MCF 10A (cell line): Measurements from ENCODE around the gene PSMD9. TPM values are rescaled to one million over a fixed set of nuclear protein-coding genes. Genes with fewer than 3 reads are reported as not detected.

Experiments
- BruUV-seq: library from RNA; stranded (reverse); fragments of 400-500 nt; replicated peaks from 2 replicates; lab custom pipeline; 2021; lab: Mats Ljungman, UMichigan
- CTCF ChIA-PET: fragments of 300-600 bp; sonication (Branson Sonifier 250); formaldehyde crosslinking; extraction: SDS; loops from one replicate; lab custom pipeline; 2021; ENCODE audit warnings: antibody characterized with exemption, inconsistent platforms; lab: Yijun Ruan, JAX
- POLR2A ChIA-PET: fragments of 300-600, 350-650 bp; sonication (Branson Sonifier 250); formaldehyde crosslinking; extraction: SDS; loops from one replicate; lab custom pipeline; 2020; ENCODE audit warnings: antibody characterized with exemption, inconsistent platforms; lab: Yijun Ruan, JAX
- DNase-seq: peaks from one replicate; pipeline ENCODE4 v3.0.0-alpha.2; 2018; ENCODE audit not compliant: unreplicated experiment
- H3K27ac Mint-ChIP-seq: one replicate; pipeline ENCODE4 v1.8.0; 2022; ENCODE audit warnings: mild to moderate bottlenecking, low read depth, mixed read lengths; ENCODE audit not compliant: unreplicated experiment
- H3K27me3 Mint-ChIP-seq: one replicate; pipeline ENCODE4 v1.8.0; 2022; ENCODE audit warnings: mixed read lengths; ENCODE audit not compliant: insufficient read depth, unreplicated experiment
- H3K36me3 Mint-ChIP-seq: one replicate; pipeline ENCODE4 v1.8.0; 2022; ENCODE audit warnings: mild to moderate bottlenecking, moderate library complexity, mixed read lengths; ENCODE audit not compliant: insufficient read depth, unreplicated experiment
- H3K4me1 Mint-ChIP-seq: one replicate; pipeline ENCODE4 v1.8.0; 2022; ENCODE audit warnings: mixed read lengths; ENCODE audit not compliant: insufficient read depth, unreplicated experiment
- H3K4me3 Mint-ChIP-seq: one replicate; pipeline ENCODE4 v1.8.0; 2022; ENCODE audit warnings: mild to moderate bottlenecking, moderate library complexity, mixed read lengths; ENCODE audit not compliant: unreplicated experiment
- H3K9me3 Mint-ChIP-seq: one replicate; pipeline ENCODE4 v1.8.0; 2022; ENCODE audit warnings: mixed read lengths; ENCODE audit not compliant: unreplicated experiment
- intact Hi-C: fragments of 100-400 bp; cut with micrococcal nuclease; formaldehyde crosslinking; loops from 2 replicates; pipeline ENCODE4 v1.14.1; 2022
- total RNA-seq: library from RNA; stranded (reverse); gene quantifications from 2 replicates; pipeline ENCODE4 v1.2.3, GENCODE V29; 2022
- TF ChIP-seq, protein P1 (sequence below): fragments of 200-600 bp; IDR thresholded peaks from one replicate; pipeline ENCODE4 v1.8.0; 2022; ENCODE audit warnings: antibody characterized with exemption, mild to moderate bottlenecking; ENCODE audit not compliant: unreplicated experiment

PSMD9 gene
- total RNA-seq, 1 experiment from 2014 or later = 96.3 TPM

DNA sequence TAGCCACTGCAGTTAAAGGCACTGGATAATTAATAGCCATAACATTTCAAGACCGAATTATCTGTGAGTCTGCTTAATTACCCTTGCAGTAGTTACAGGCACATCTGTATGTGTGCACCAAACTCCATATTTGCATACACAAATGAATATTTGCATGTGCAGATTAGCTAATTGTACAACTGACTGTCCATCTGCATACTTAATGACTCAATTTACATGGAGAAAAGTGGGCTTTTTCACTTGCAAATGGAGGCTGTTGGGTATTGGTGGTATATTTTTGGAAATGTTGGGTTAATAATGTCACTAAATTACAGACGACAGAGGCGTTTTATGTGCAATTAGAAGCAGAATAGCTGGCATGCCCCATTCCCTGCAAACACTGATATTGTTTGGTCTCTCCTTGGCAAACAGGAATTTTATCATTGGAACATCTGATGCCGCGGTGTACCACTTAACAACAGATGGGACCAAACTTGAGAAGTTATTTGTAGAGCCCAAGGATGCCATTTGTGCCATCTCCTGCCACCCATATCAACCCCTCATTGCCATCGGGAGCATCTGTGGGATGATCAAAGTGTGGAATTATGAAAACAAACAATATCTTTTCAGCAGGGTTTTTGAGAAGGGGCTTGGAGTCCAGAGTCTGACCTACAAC lies 69.4 kb downstream of the PSMD9 start:
- Mint-ChIP-seq H3K4me3 (no peak overlapping the region), H3K27ac (no peak overlapping the region), H3K36me3 (peaks cover 47% of the 10 kb centered on the region), H3K4me1 (no peaks in the 10 kb centered on the region), H3K9me3 (no peaks in the 10 kb centered on the region), H3K27me3 (no peaks in the 10 kb centered on the region)
- POLR2A ChIA-PET = interaction anchor here (1.2 to 2.0 kb wide), 3 partner anchors 8 to 42 kb away, joined by 3 to 7 read pairs (median 4); no protein-coding TSS in a partner anchor
- no TSS peak for BruUV-seq
- no peak for DNase-seq
- intact Hi-C loops = no loop called here
- CTCF ChIA-PET = interaction anchor here (0.6 kb wide), 2 partner anchors 21 to 98 kb away, joined by 3 read pairs; no protein-coding TSS in a partner anchor
- TF ChIP-seq, protein P1, sequence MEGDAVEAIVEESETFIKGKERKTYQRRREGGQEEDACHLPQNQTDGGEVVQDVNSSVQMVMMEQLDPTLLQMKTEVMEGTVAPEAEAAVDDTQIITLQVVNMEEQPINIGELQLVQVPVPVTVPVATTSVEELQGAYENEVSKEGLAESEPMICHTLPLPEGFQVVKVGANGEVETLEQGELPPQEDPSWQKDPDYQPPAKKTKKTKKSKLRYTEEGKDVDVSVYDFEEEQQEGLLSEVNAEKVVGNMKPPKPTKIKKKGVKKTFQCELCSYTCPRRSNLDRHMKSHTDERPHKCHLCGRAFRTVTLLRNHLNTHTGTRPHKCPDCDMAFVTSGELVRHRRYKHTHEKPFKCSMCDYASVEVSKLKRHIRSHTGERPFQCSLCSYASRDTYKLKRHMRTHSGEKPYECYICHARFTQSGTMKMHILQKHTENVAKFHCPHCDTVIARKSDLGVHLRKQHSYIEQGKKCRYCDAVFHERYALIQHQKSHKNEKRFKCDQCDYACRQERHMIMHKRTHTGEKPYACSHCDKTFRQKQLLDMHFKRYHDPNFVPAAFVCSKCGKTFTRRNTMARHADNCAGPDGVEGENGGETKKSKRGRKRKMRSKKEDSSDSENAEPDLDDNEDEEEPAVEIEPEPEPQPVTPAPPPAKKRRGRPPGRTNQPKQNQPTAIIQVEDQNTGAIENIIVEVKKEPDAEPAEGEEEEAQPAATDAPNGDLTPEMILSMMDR = no peak

DNA sequence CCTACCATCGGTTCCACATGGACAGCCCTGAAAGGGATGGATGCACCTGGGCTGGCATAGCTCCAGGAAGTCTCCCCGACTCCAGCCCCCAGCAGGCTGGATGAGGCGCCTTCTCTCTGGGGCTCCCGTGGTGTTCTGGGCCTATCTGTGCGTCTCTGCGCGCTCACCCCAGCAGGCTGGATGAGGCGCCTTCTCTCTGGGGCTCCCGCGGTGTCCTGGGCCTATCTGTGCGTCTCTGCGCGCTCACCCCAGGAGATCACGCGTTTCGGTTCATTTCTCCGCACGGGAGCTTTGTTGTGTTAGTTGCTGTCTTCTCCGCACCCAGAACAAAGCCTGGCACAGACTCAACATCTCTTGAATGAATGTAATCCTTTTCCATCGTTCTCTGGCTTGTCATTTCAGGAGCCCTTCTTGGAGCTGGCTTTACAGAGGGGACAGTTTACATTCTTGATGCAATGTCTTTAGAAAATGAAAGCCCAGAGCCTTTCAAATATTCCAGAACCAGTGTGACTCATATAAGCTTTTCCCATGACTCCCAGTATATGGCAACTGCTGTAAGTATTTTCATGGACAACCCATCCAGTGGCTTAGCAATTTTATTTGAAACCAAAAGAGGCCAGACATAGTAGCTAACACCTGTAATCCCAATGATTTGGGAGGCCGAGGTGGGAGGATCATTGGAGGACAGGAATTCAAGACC lies 70.1 kb downstream of the PSMD9 start:
- H3K36me3 Mint-ChIP-seq = peaks cover 52% of the 10 kb centered on the region
- ChIA-PET CTCF (no interaction called here), POLR2A (interaction anchor here (1.2 to 2.0 kb wide), 3 partner anchors 8 to 43 kb away, joined by 3 to 7 read pairs (median 4); no protein-coding TSS in a partner anchor)
- no peak overlapping the region for H3K4me3 Mint-ChIP-seq
- no TSS peak for BruUV-seq
- H3K4me1 Mint-ChIP-seq = no peaks in the 10 kb centered on the region
- TF ChIP-seq, protein P1 = no peak
- no peaks in the 10 kb centered on the region for H3K27me3 Mint-ChIP-seq
- no peaks in the 10 kb centered on the region for H3K9me3 Mint-ChIP-seq
- DNase-seq = no peak
- intact Hi-C loops = no loop called here
- H3K27ac Mint-ChIP-seq = no peak overlapping the region

DNA sequence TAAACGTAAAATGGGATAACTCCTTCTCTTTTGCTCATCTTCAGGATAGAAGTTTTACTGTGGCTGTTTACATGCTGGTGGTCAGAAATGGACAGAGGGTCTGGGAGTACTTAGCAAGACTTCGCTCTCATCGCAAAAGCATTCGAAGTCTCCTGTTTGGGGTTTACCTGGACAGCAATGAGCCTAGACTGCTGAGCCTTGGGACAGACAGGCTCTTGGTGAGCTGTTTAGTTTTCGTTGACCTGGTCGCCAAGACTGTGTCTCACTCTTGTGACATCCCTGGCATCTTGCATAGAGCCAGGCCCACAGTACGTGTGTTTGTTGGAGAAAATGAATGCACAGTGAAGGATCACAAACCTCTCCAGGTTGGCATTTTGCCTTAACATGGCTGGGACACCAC lies 72.0 kb downstream of the PSMD9 start:
- Mint-ChIP-seq H3K4me3 (no peak overlapping the region), H3K9me3 (no peaks in the 10 kb centered on the region), H3K27me3 (no peaks in the 10 kb centered on the region), H3K27ac (no peak overlapping the region), H3K4me1 (no peaks in the 10 kb centered on the region), H3K36me3 (peaks cover 53% of the 10 kb centered on the region)
- BruUV-seq = no TSS peak
- intact Hi-C loops = no loop called here
- no peak for DNase-seq
- TF ChIP-seq, protein P1 = no peak
- ChIA-PET CTCF (interaction anchor here (0.6 kb wide), 1 partner anchor 182 kb away, joined by 3 read pairs; no protein-coding TSS in a partner anchor), POLR2A (interaction anchor here (2.3 kb wide), 1 partner anchor 31 kb away, joined by 7 read pairs; no protein-coding TSS in a partner anchor)
